ENCODE data around the gene TNFRSF12A.

The TNFRSF12A gene

GRCh38 chr16:3023415-3023668 lies 3.2 kb downstream of the TNFRSF12A start:
- Histone ChIP-seq H3K9me3 (ENCODE audit: severe bottlenecking) (no peaks in the 10 kb centered on the region), H3K36me3 (ENCODE audit: low read depth) (peaks cover 44% of the 10 kb centered on the region), H3K4me1 (ENCODE audit: insufficient read depth, poor library complexity, severe bottlenecking) (peaks cover 10% of the 10 kb centered on the region), H3K4me3 (ENCODE audit: severe bottlenecking) (peak overlapping the region; percentile 89), H3K27ac (ENCODE audit: poor library complexity, severe bottlenecking) (peak overlapping the region; percentile 100), H3K27me3 (ENCODE audit: insufficient read depth, poor library complexity, severe bottlenecking) (no peaks in the 10 kb centered on the region)
- DNase-seq (ENCODE audit: low spot score): peak; percentile 90
- no peak for ATAC-seq (ENCODE audit: low read depth)
- no peak for TF ChIP-seq CTCF (IDR thresholded peaks at IDR 0.05; ENCODE audit: poor library complexity, severe bottlenecking)

- Histone ChIP-seq H3K4me3 (ENCODE audit: severe bottlenecking) (peak within 1 kb of the TSS; percentile 89), H3K9me3 (ENCODE audit: severe bottlenecking) (no peaks in the 10 kb centered on the region), H3K36me3 (ENCODE audit: low read depth) (peaks cover 44% of the 10 kb centered on the region), H3K27me3 (ENCODE audit: insufficient read depth, poor library complexity, severe bottlenecking) (peaks cover 5% of the 10 kb centered on the region), H3K4me1 (ENCODE audit: insufficient read depth, poor library complexity, severe bottlenecking) (peaks cover 10% of the 10 kb centered on the region), H3K27ac (ENCODE audit: poor library complexity, severe bottlenecking) (peak within 1 kb of the TSS; percentile 100)
- peak; percentile 52 for ATAC-seq (ENCODE audit: low read depth)
- no peak for TF ChIP-seq CTCF (IDR thresholded peaks at IDR 0.05; ENCODE audit: poor library complexity, severe bottlenecking)
- peak; percentile 99 for DNase-seq (ENCODE audit: low spot score)
Observed at GRCh38 chr16:3023669-3024478, 3.7 kb downstream of the TNFRSF12A start, which contains the start of the genes HCFC1R1 and THOC6. HCFC1R1 (minus strand) TSS chr16:3023942; CDS start chr16:3023941, 1 bp downstream. THOC6 (plus strand) TSS chr16:3024035; CDS start chr16:3024327, 292 bp downstream.

- no peak for TF ChIP-seq CTCF (IDR thresholded peaks at IDR 0.05; ENCODE audit: poor library complexity, severe bottlenecking)
- H3K27ac ChIP-seq (ENCODE audit: poor library complexity, severe bottlenecking): peak overlapping the region; percentile 100
- peaks cover 19% of the 10 kb centered on the region for H3K27me3 ChIP-seq (ENCODE audit: insufficient read depth, poor library complexity, severe bottlenecking)
- H3K36me3 ChIP-seq (ENCODE audit: low read depth): peaks cover 43% of the 10 kb centered on the region
- peaks cover 10% of the 10 kb centered on the region for H3K4me1 ChIP-seq (ENCODE audit: insufficient read depth, poor library complexity, severe bottlenecking)
- H3K9me3 ChIP-seq (ENCODE audit: severe bottlenecking): no peaks in the 10 kb centered on the region
- DNase-seq (ENCODE audit: low spot score): no peak
- ATAC-seq (ENCODE audit: low read depth): no peak
- no peak overlapping the region for H3K4me3 ChIP-seq (ENCODE audit: severe bottlenecking)
Observed at GRCh38 chr16:3025032-3026002, 5.1 kb downstream of the TNFRSF12A start.

GRCh38 chr16:3026003-3026378 lies 5.8 kb downstream of the TNFRSF12A start:
- DNase-seq (ENCODE audit: low spot score) (no peak), ATAC-seq (ENCODE audit: low read depth) (no peak)
- H3K36me3 ChIP-seq (ENCODE audit: low read depth): peaks cover 40% of the 10 kb centered on the region
- H3K9me3 ChIP-seq (ENCODE audit: severe bottlenecking): no peaks in the 10 kb centered on the region
- peaks cover 19% of the 10 kb centered on the region for H3K27me3 ChIP-seq (ENCODE audit: insufficient read depth, poor library complexity, severe bottlenecking)
- no peak overlapping the region for H3K4me3 ChIP-seq (ENCODE audit: severe bottlenecking)
- TF ChIP-seq CTCF (IDR thresholded peaks at IDR 0.05; ENCODE audit: poor library complexity, severe bottlenecking): no peak
- no peak overlapping the region for H3K27ac ChIP-seq (ENCODE audit: poor library complexity, severe bottlenecking)
- H3K4me1 ChIP-seq (ENCODE audit: insufficient read depth, poor library complexity, severe bottlenecking): peaks cover 10% of the 10 kb centered on the region

Measured in RWPE2 (cell line).